Neural crest cell (in vitro differentiated cells): Measurements from ENCODE around the gene ZDHHC16. TPM values are rescaled to one million over a fixed set of nuclear protein-coding genes. Genes with fewer than 3 reads are reported as not detected.
"Not testable (repeated sequence)": the region's sequence is repeated elsewhere in the genome, so short reads cannot be mapped to it uniquely, and the experiment has no call there.

ENCODE experiments used
- DNase-seq: peaks from one replicate; pipeline ENCODE4 v3.0.0; 2021; ENCODE audit warnings: low read depth, mixed read lengths, low spot score
- H3K27ac Mint-ChIP-seq: one replicate; pipeline ENCODE4 v1.8.0; 2021; ENCODE audit warnings: mild to moderate bottlenecking, mixed read lengths; ENCODE audit not compliant: unreplicated experiment
- H3K27me3 Mint-ChIP-seq: 2 replicates; pipeline ENCODE4 v1.8.0; 2021; ENCODE audit warnings: low read depth, mild to moderate bottlenecking, mixed read lengths
- H3K36me3 Mint-ChIP-seq: 2 replicates; pipeline ENCODE4 v1.8.0; 2021; ENCODE audit warnings: low read depth, mild to moderate bottlenecking, mixed read lengths
- H3K4me1 Mint-ChIP-seq: 2 replicates; pipeline ENCODE4 v1.8.0; 2021; ENCODE audit warnings: mixed read lengths
- H3K4me3 Mint-ChIP-seq: one replicate; pipeline ENCODE4 v1.8.0; 2021; ENCODE audit warnings: mild to moderate bottlenecking, mixed read lengths
- H3K9me3 Mint-ChIP-seq: 2 replicates; pipeline ENCODE4 v1.8.0; 2021; ENCODE audit warnings: mixed read lengths
- CTCF ChIP-seq: fragments of 200-600 bp; sonication (generic); conservative IDR thresholded peaks from 2 replicates; pipeline ENCODE4 v1.5.0; 2021; ENCODE audit warnings: antibody characterized with exemption, mild to moderate bottlenecking
- total RNA-seq: library from RNA; stranded (reverse); gene quantifications from 2 replicates; pipeline ENCODE4 v1.2.1, GENCODE V29; 2021

The ZDHHC16 gene
- total RNA-seq, 1 donor from 2014 or later, result 58.2 TPM

- Mint-ChIP-seq H3K4me3 (no peak overlapping the region), H3K27me3 (no peaks in the 10 kb centered on the region), H3K27ac (no peak overlapping the region), H3K36me3 (no peaks in the 10 kb centered on the region), H3K9me3 (no peaks in the 10 kb centered on the region), H3K4me1 (peaks cover 17% of the 10 kb centered on the region)
- TF ChIP-seq CTCF, result no peak
- no peak for DNase-seq
These were observed 34.6 kb upstream of the ZDHHC16 start for GRCh38 chr10:97411406-97411805.

- Mint-ChIP-seq H3K36me3 (no peaks in the 10 kb centered on the region), H3K4me3 (no peak overlapping the region), H3K27me3 (no peaks in the 10 kb centered on the region), H3K4me1 (peaks cover 13% of the 10 kb centered on the region), H3K27ac (no peak overlapping the region), H3K9me3 (no peaks in the 10 kb centered on the region)
- no peak for DNase-seq
- no peak for TF ChIP-seq CTCF
These were observed 33.1 kb upstream of the ZDHHC16 start for GRCh38 chr10:97412891-97413304.

GRCh38 chr10:97416565-97416964, 29.4 kb upstream of the ZDHHC16 start:
- no peak for DNase-seq
- no peak for TF ChIP-seq CTCF
- Mint-ChIP-seq H3K4me1 (peaks cover 29% of the 10 kb centered on the region), H3K27me3 (no peaks in the 10 kb centered on the region), H3K27ac (no peak overlapping the region), H3K9me3 (no peaks in the 10 kb centered on the region), H3K36me3 (no peaks in the 10 kb centered on the region), H3K4me3 (no peak overlapping the region)

GRCh38 chr10:97423757-97424098, 22.2 kb upstream of the ZDHHC16 start:
- Mint-ChIP-seq H3K4me3 (peak overlapping the region; percentile 54), H3K4me1 (peaks cover 33% of the 10 kb centered on the region)
- not testable (repeated sequence) for H3K27ac Mint-ChIP-seq, DNase-seq, H3K9me3 Mint-ChIP-seq, H3K27me3 Mint-ChIP-seq, H3K36me3 Mint-ChIP-seq

GRCh38 chr10:97425964-97426775, 19.8 kb upstream of the ZDHHC16 start, which contains the start of gene PGAM1:
Gene PGAM1 (plus strand): TSS chr10:97426191. CDS start chr10:97426308, 117 bp downstream.
- H3K27me3 Mint-ChIP-seq, result no peaks in the 10 kb centered on the region
- TF ChIP-seq CTCF, result peak; percentile 63
- H3K36me3 Mint-ChIP-seq, result peaks cover 11% of the 10 kb centered on the region
- peaks cover 30% of the 10 kb centered on the region for H3K4me1 Mint-ChIP-seq
- peak; percentile 91 for DNase-seq
- no peaks in the 10 kb centered on the region for H3K9me3 Mint-ChIP-seq
- H3K4me3 Mint-ChIP-seq, result peak within 1 kb of the TSS; percentile 95
- peak within 1 kb of the TSS; percentile 94 for H3K27ac Mint-ChIP-seq
